Stimulated activated CD4-positive, alpha-beta T cell treated with anti-CD3 and anti-CD28 coated beads, Interleukin-1b, Interleukin-23, amount 100 ng/mL, for 48 hours (primary cell): ENCODE results near the gene CACNA1B.
"Not testable (repeated sequence)": the region's sequence is repeated elsewhere in the genome, so short reads cannot be mapped to it uniquely, and the experiment has no call there.

Source experiments
- DNase-seq: peaks from one replicate; pipeline ENCODE4 v3.0.0-alpha.2; 2020

The CACNA1B gene

GRCh38 chr9:138078846-138079245, 201.3 kb downstream of the CACNA1B start:
- DNase-seq: no peak

DNA sequence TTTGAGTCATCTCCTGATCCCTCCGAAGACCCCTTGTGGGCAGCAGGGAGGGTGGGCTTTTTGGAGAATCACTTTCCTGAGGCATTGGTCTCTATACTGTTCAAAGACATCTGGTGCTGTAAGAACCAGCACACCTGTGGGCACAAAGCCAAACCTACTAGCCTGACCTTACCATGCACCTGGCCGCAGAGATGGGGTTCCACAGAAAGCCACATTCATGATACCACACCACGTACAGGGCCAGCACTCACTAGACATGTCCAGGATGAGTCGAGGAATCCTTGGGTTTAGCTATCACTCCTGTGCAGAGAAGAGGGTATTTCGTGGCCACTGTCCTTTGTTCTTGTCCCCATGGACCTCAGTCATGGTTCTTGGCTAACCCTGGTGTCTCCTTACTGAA, 203.4 kb downstream of the CACNA1B start:
- DNase-seq: no peak

DNA sequence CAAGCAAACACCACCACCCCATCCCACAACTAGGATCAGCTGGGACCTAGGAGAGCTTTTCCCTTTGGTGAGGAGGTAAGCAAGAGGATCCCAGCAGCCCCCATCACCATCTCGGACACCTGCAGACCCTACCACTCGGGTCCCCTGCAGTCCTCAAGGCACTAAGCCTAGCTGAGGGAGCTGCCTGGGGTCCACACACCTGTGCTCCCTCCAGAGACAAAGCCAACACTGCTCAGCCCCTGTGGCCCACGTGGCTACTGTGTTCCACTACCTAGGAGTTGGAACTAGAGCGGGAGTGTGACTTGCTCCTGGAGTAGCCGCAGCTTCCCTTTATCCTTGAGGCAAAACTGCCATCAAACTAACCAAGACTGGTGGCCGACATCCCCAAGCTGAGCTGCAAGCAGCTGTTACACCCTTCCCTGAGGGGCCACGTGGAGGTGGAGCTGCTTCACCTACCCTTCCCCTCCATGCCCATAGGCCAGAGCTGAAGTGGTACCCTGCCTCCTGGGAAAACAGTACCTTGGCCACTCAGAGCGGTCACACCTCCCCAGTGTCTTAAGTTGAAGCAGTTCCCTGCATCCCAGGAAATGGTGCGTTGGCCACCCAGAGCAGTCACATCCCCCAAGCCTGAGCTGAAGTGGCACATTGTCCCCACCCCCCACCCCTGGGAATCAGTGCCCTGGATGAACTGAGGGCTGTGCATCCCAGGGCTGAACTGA, 205.5 kb downstream of the CACNA1B start:
- no peak for DNase-seq

- no peak for DNase-seq
These were observed 206.3 kb downstream of the CACNA1B start for GRCh38 chr9:138083873-138084272.

- DNase-seq: no peak
These were observed 208.0 kb downstream of the CACNA1B start for GRCh38 chr9:138085568-138085967.

- not testable (repeated sequence) for DNase-seq
These were observed 214.5 kb downstream of the CACNA1B start for GRCh38 chr9:138092057-138092456.

- DNase-seq: no peak
These were observed 216.4 kb downstream of the CACNA1B start for GRCh38 chr9:138094028-138094427.

GRCh38 chr9:138095813-138096518, 218.4 kb downstream of the CACNA1B start:
- no peak for DNase-seq

DNA sequence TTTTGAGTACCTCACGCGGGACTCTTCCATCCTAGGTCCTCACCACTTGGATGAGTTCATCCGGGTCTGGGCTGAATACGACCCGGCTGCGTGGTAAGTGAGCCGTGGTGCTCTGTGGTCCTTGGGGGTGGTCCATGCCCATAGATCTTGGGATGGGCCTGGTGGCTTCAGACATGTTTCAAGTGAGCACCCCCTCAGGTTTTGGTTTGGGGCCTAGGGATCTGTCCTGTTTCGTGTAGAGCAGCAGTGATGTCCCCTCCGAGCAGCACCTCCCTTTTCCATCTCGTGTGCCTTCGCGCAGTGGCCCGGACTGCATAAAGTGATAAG, 218.9 kb downstream of the CACNA1B start:
- no peak for DNase-seq

DNA sequence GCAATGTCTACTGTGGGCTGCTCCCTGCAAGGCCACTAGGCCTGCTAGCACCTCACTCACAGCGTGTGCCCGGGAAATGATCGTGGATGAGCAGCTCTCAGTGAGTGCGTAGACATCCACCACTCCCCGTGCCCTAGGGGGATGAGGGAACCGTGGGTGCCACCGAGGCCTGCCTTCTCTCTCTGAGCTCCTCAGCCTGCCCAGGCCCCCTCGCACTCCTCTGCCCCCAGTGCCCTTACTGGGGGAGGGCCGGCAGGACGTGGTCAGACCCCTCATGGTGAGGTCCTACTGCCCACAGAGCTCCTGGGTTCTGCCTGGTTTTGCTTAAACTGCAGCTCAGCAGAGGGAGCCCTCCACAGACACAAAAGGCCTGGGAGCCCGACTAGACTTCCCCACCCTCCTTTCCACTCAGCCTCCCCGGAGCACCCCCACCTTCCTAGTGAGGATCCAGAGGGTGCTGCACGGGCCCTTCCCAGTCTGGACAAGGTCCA, 220.0 kb downstream of the CACNA1B start:
- DNase-seq: no peak

DNA sequence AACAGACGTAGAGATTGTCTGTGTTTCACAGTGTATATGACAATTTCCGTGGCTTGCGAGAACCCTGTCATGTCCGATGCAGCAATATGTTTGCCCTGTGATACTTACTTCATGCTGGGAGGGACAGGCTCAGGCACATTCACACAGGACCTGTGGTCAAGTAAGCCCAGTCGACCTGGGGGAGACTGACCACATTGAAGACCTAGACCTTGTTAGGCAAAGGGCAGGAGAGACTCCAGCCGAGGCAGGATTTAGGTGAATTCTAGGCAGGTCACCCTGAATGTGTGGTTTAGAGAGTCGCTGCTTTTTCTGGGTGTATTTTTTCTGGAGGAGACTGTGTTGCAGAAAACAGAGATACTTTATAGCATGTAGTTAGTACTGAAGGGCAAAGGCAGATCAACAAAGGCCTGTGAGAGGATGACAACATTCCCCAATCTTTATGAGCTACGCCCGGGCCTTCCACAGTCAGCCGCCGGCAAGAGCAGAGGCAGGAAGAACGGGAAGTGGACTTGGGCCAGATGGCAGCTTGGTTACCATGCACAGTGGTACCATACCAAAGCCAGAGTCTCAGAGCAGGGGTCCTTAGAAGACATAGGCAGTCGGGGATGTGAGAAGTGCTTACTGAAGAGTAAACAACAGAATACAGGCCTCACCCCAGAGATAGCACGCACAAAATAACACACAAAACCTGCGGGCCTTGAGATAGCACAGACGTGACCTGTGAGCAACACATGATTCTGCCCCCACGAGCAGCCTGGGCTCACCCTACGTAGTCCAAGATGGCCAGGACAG, 220.7 kb downstream of the CACNA1B start:
- no peak for DNase-seq

DNA sequence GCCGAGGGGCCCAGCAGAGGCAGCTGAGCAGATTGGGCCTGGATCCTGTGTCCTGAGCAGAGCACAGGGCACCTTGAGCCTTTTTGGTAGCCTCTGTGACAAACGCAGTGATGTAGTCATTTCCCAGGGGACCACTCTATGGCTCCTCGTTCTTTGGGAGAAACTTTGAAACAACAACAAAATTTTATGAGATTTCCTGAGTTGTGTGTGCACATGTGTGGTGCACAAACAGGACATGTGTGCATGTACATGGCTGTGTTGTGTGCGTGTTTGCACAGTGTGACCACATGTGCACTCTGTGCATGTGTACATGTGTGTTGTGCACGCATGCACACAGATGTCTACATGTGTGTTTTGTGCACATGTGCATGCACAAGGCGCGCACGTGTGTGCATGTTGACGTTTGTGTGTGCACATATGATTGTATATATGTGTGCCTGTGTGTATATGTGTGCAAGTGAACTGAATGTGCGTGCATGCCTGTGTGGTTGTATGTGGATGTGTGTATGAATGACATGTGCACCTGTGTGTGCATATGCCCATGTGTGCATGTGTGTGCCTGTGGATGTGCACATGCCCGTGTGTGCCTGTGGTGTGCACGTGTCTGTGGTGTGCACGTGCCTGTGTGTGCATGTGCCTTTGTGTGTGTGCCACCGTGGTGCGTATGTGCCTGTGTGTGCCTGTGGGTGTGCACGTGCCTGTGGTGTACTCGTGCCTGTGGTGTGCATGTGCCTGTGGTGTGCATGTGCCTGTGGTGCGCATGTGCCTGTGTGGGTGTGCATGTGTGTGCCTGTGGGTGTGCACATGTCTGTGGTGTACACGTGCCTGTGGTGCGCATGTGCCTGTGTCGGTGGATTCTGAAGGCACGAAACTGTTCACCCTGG, 221.6 kb downstream of the CACNA1B start:
- DNase-seq: no peak

DNA sequence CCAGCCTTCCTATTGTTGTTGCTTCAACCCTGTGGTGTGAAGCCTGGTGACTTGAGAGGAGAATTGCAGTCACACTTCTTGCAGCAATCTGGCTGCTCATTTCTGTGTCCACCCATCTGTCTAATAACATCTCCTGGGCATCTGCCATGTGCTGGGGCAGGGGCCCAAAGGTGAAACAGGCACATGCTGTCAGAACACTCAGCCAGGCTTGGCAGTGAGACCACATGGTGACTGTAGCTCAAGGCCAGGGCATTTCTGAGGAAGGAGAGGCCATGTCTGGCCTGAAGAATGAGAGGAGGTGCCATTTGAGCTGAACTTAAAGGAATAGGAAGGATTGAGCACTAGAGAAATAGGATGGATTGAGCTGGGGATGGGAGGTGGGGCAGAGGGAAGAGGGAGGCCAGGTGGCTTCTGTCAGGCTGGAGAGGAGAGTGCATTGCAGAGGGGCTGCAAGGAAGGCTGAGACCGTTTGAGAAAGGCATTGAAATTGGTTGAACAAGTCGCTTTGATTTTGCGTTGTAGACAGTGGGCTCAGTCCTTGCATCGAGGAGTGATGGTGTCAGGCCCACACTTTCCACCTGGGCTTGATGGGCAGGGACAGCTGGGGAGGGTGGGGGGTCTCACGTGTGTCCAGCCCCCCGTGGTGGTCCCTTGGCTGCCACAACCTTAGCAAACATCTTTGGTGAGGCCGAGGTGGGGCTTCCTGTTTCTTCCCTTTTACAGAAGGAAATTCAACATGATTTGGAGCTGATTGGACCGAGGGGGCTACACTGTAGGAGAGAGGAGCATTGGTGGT, 222.4 kb downstream of the CACNA1B start:
- DNase-seq: no peak

DNA sequence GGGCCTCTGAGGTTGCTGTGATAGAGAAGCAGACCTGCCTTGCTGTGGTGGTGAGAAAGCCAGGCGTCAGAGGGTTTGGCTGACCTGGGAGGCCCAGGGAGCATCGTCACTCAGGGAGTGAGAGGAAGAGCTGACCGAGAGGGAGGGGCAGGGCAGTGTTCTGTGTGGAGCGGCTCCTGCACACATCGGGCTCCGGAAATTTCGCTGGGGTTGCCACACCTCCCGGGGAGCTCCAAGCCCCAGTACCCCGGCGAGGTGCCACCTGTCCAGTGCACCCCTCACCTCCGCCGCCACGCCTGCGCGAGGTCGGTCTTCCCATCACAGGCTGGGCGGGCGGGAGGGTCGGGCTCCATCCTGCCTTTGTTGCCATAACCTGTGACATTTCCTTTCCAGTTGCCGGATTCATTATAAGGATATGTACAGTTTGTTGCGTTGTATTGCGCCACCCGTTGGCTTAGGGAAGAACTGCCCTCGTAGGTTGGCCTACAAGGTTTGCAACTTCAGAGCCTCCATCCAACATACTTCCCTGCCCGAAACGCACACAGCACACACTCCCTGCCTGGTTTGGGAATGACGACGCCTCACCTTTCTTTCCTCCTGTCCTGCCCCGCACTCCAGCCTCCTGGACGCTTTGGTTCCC, 223.2 kb downstream of the CACNA1B start:
- no peak for DNase-seq

GRCh38 chr9:138101444-138102234, 224.1 kb downstream of the CACNA1B start:
- DNase-seq: no peak

- DNase-seq: no peak
These were observed 224.9 kb downstream of the CACNA1B start for GRCh38 chr9:138102246-138103051.

DNA sequence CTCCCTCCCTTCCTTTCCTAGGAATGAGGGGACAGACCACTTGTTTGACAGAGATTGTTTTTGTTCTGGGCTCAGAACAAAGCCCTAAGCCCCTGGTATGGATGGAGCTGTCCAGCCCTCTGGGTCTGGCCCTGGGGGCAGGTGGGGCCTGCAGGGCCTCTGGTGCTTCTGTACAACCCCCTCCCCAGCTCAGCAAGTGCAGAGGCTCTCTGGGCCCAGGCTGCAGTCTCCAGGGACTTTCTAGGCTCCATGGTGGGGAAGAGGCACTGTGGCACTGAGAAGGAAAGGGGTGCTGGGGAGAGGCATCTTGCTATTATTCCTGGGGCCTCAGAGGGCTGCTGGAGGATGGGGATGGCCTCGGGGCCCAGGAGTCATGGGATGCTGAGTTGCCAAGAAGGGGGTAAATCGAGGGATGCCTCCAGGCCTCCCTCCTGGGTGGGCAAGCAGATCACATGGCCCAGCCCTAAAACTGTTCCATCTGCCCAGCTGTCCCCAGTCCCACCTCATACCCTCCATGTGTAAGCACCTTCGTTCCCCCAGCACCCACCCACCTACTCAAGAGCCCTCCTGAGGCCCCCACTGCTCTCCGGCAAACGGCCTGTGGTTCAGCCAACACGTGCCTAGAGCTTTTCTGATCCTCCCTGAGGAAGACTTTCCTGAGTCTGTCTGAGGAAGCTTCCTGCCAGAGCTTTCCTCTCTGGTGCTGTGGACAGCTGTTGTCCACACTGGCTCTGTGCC, 225.7 kb downstream of the CACNA1B start:
- no peak for DNase-seq

GRCh38 chr9:138103849-138104206, 226.2 kb downstream of the CACNA1B start:
- no peak for DNase-seq
